ENCODE measurements around the gene HOXD1. TPM values are rescaled to one million over a fixed set of nuclear protein-coding genes. Genes with fewer than 3 reads are reported as not detected.
A peak's percentile ranks its signal among the peaks of the same experiment; 100 is the strongest.

HOXD1 gene
- total RNA-seq, 1 donor from 2014 or later = 0.48 TPM

- peak; percentile 37 for DNase-seq (ENCODE audit: low spot score)
Observed at GRCh38 chr2:176240301-176240700, 51.8 kb downstream of the HOXD1 start.

Other genes with a start within 250 kb of the HOXD1 start
- gene LNPK, start 186.4 kb upstream of the HOXD1 start, total RNA-seq (ENCODE audit: insufficient read depth, low replicate concordance) = 28.9 TPM
- 1.2 TPM for gene EVX2, start 104.7 kb upstream of the HOXD1 start, total RNA-seq (ENCODE audit: insufficient read depth, low replicate concordance)
- 4.8 TPM for gene HOXD13, start 95.9 kb upstream of the HOXD1 start, total RNA-seq (ENCODE audit: insufficient read depth, low replicate concordance)
- 1.9 TPM for gene HOXD12, start 88.9 kb upstream of the HOXD1 start, total RNA-seq (ENCODE audit: insufficient read depth, low replicate concordance)
- 18.1 TPM for gene HOXD11, start 81.4 kb upstream of the HOXD1 start, total RNA-seq (ENCODE audit: insufficient read depth, low replicate concordance)
- gene HOXD10, start 71.9 kb upstream of the HOXD1 start, total RNA-seq (ENCODE audit: insufficient read depth, low replicate concordance) = 14.4 TPM
- gene HOXD9, start 65.9 kb upstream of the HOXD1 start, total RNA-seq (ENCODE audit: insufficient read depth, low replicate concordance) = 1.9 TPM
- 8.7 TPM for gene HOXD8, start 59.0 kb upstream of the HOXD1 start, total RNA-seq (ENCODE audit: insufficient read depth, low replicate concordance)
- gene HOXD4, start 37.1 kb upstream of the HOXD1 start, total RNA-seq (ENCODE audit: insufficient read depth, low replicate concordance) = 2.4 TPM
- gene HOXD3, start 31.4 kb upstream of the HOXD1 start, total RNA-seq (ENCODE audit: insufficient read depth, low replicate concordance) = not detected
- gene MTX2, start 80.8 kb downstream of the HOXD1 start, total RNA-seq (ENCODE audit: insufficient read depth, low replicate concordance) = 24.8 TPM